GM19328 (cell line): Measurements from ENCODE around the gene ARIH1.
"Not testable (repeated sequence)": the region's sequence is repeated elsewhere in the genome, so short reads cannot be mapped to it uniquely, and the experiment has no call there.

Experiments
- ATAC-seq: cut with Tn5 transposase; IDR thresholded peaks from one replicate; pipeline ENCODE4 v1.9.1; 2021; ENCODE audit warnings: mild to moderate bottlenecking, moderate library complexity; ENCODE audit not compliant: unreplicated experiment

Gene ARIH1

DNA sequence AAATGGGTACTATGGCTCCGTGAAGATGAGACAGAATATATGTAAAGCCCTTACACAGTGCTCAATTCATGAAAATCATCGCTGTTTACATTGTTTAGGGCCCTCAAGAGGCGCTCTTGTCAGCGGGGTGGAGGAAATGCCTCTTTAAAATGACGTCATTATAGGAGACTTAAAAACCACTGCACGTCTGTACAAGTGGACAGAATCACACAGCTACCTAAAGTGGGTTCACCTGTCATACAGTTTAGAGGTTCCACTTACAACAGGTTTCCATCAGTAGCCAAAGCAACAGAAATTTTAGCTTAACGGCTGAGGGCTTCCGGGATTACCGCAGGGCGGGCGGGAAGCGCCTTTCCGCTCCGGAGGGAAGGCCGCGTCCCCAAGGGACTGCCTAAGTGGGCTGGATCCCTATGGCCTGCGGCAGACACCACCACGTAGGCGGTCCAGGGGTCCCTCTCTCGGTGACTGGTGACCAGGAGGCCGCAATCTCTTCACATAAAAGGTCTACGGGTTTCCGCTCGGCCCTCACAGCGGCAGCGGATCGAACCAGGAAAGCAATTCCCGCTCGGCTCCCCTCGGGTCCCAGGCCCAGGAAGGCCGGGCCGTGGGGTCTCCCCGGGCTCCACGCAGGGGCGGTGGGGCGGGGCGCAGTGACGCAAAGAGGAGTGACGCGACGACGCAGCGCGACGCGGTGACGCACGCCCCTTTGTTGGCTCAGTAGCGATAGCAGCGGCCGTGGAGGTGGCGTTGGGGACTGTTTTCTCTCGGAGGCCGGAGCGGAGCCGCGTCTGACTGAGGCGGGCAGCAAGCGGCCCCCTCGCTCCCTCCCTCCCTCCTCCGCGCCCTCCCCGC is at the start of gene ARIH1:
Gene ARIH1 (plus strand): TSS at position 717 of the 852 bp plus-strand sequence. CDS start 310 bp downstream, outside the sequence.
- peak; percentile 71 for ATAC-seq

DNA sequence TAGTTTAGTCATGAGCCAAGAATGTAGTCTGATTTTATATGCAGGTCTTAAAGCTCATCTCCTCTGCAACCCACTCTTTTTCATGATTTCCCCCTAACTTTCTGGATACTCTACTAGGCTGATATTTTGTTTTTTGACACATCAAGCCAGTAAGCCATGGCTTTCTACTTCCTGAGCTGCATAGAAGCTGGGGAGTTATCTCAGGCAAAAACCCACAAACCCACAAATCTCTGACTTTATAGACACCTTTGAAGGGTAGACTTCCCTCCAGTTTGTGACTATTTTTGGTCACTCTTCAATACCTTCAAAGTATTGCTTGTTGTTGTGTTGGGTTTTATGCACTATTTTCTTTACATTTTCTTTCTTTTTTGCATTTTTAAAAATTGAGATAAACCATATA is 47.4 kb upstream of the ARIH1 start:
- ATAC-seq: no peak

DNA sequence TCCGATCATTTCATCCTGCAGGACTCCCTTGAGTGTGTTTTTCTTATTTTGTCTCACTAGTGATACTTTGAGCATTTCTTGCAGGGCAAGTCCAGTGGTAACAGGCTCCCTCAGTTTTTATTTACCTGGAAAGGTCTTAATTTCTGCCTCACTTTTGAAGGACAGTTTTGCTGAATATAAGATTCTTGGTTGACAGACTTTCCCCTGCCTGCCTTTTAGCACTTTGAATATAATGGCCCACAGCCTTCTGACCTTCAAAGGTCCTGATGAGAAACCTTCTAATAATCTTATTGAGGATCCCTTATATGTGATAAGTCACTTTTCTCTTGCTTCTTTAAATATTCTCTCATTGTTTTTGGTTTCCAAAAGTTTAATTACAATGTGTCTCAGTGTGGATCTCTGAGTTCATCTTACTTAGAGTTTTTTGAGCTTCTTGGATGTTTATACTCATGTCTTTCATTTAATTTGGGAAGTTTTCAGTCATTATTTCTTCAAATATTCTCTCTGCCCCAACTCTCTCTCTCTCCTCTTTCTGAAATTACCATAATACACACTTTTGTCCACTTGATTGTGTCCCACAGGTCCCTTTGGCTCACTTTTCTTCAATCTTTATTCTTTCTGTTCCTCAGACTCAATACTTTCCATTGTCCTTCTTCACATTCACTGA is 36.3 kb upstream of the ARIH1 start:
- ATAC-seq: no peak

- not testable (repeated sequence) for ATAC-seq
Observed at GRCh38 chr15:72442848-72443247, 31.3 kb upstream of the ARIH1 start.

DNA sequence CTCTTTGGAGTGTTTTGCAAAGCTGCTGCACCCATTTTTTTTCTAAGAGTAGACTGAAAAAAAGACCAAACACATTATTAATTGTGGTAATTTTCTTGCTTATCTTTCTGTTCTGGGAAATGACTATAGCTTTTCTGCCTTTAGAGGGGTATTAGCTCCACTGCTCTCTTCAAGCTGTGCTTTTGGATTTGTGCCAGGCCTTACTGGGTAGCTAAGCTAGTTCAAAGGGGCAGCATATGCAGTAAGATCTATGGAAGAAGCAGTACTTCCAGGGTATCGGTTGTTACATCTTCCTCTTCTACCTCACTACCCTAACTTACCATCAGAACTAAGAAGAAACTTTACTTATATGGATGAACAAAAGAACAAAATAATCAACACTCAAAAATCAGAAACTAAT is 28.7 kb upstream of the ARIH1 start:
- ATAC-seq: no peak

DNA sequence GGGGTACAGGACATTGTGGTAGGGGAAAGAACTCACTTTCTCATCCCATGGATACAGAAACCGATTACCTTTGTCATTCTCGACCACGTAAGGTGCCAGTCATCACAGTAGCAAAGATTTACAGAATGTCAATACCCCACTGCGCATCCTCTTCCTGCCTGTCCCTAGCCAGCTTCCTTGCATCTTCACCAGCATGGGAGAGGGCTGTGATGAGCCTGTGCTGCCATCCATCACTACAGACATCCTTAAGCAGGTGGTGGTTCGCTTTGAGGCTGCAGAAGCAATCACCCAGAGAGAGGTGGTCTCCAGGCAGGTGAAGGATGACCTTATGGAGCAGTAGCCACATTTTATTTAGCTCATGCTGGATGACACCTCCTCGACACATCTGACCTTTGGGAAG is 23.3 kb upstream of the ARIH1 start:
- ATAC-seq: no peak

DNA sequence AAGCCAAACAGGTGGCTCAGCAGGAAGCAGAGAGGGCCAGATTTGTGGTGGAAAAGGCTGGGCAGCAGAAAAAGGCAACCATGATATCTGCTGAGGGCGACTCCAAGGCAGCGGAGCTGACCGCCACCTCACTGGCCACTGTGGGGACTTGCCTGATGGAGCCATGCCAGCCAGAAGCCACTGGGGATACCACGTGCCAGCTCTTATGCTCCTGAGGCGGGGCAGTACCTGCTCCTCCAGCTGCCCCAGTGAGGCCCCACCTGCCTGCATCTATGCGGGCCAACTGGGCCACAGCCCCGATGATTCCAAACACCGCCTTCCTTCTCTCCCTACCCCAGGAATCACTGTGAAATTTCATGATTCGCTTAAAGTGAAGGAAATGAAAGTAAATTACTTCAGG is 22.9 kb upstream of the ARIH1 start:
- no peak for ATAC-seq

- ATAC-seq: no peak
Observed at GRCh38 chr15:72456684-72457083, 17.4 kb upstream of the ARIH1 start.

DNA sequence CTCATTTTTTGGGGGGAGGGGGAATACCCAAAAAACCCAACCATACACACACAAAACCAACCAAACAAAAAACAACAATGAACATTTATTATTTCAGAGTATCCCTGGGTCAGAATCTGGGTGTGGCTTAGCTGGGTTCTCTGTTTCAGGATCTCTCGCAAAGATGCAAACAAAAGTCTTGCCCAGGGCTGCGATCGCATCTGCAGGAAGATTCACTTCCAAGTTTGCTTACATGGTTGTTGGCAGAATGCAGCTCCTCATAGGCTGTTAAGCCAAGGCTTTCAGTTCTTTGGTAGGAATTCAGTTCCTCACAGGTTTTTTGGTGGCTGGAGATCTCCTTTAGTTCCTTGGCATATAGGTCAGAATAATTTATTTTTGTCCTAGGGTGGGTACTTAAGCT is 13.7 kb upstream of the ARIH1 start:
- no peak for ATAC-seq

- ATAC-seq: no peak
Observed at GRCh38 chr15:72463702-72464101, 10.4 kb upstream of the ARIH1 start.

- ATAC-seq: no peak
Observed at GRCh38 chr15:72464251-72464650, 9.9 kb upstream of the ARIH1 start.

- no peak for ATAC-seq
Observed at GRCh38 chr15:72468103-72468502, 6.0 kb upstream of the ARIH1 start.

DNA sequence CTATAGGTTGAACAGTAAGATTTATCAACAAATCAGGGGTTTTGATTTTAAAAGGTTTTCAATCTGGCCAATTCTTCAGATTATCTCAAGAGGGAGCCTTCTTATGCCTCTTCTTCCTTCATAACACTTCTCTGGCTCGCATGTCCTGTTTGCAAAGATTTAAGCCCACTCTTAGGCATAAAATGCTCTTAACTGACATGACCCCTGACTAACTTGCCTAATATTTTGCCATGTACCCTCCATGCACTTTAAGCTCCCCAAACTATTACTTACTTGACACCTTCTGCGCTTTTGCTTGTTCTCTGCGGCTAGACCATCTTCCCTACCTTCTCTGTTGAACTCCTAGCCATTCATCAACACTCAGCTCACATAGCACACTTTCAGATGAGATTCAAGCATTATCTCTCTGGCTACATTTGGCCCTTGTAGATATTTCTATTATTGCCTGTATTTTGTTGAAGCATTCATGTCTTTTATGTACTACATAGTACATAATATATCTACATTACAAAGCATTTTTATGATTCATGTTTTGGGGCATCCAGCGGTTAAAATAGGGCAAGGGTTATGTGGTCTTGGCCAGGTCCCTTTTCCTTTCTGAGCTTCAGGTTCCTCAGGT is 1.0 kb upstream of the ARIH1 start:
- no peak for ATAC-seq

DNA sequence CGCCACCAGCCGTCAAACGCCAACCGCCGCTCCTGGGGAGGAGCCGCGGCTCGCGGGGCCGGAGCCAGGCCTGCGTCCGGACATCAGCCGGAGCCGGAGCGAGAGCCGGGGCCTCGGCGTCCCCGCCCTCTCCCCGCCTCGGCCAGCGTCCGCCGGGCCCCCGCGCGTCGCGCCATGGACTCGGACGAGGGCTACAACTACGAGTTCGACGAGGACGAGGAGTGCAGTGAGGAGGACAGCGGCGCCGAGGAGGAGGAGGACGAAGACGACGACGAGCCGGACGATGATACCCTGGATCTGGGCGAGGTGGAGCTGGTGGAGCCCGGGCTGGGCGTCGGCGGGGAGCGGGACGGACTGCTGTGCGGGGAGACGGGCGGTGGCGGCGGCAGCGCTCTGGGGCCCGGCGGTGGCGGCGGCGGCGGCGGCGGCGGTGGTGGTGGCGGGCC is 359 bp downstream of the ARIH1 start:
- peak; percentile 18 for ATAC-seq

GRCh38 chr15:72474912-72475628 is 940 bp downstream of the ARIH1 start:
- peak; percentile 46 for ATAC-seq

DNA sequence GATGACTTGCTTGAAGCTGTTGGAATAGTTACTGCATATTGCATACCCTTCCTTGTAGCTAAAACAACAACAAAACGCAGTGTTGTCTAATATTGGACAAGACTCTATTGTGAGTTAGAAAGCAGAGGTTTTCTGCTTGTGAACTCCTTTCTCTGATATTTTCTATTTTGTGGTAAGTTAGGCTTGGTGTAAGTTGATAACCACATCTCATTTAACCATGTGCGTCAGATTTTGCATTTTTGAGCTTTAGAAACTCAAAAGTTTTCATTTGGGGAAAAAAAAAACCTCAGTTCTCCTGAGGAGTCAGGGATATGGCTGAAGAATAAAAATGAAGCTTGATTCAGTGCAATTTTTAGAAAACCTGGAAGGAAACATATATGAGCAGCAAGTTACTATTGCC is 1.5 kb downstream of the ARIH1 start:
- no peak for ATAC-seq

DNA sequence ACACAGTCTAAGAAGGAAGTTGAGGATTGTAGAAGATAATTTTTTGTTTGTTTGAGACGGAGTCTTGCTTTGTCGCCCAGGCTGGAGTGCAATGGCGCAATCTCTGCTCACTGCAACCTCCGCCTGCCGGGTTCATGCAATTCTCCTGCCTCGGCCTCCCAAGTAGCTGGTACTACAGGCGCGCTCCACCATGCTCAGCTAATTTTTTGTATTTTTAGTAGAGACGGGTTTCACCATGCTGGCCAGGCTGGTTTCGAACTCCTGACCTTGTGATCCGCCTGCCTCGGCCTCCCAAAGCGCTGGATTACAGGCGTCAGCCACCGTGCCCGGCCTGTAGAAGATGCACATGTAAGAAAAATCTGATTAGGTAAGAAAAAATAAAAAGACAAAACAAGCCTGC is 2.2 kb downstream of the ARIH1 start:
- ATAC-seq: not testable (repeated sequence)

DNA sequence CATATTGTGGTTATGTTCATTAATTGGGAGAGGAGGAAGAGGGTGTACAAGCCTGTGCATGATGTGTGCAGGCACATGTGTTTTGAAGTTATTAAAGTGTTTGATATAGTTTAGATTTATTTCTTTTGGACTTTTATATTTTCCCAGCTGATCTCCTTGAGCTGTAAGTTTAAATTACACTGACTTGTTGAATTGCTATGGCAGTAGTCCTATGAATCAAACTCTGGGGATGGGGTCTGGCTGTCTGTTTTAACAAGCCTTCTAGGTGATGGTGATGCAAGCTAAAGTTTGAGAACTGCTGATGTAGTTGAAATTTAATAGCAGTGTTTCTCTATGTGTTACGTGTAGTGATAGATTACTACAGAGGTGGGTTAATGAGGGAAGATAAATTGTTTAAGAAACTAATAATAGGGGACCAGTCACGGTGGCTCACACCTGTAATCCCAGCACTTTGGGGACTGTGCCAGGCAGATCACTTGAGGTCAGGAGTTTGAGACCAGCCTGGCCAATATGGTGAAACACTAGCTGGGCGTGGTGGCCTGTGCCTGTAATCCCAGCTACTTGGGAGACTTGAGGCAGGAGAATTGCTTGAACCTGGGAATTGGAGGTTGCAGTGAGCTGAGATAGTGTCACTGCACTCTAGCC is 7.0 kb downstream of the ARIH1 start:
- no peak for ATAC-seq

DNA sequence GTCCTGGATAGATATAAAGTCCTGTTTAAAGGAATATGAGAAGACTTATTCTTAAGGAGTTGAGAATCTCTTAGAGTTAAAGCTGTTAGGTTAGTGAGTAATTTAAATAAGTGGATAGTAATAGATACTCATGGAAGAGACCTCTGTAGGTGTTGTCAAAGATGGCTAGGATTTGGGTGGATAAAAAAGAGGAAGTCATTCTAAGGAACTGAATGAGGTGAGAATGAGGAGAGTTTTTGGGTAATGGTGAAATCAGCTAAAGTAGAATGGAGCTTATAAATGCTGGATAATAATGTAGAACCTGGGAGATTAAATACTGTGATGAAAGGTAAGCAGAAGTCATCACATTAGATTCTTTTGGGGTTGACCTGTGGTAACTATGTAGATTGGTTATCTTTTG is 8.1 kb downstream of the ARIH1 start:
- no peak for ATAC-seq

- ATAC-seq: no peak
Observed at GRCh38 chr15:72483279-72483678, 9.1 kb downstream of the ARIH1 start.

GRCh38 chr15:72486144-72486543 is 12.0 kb downstream of the ARIH1 start:
- ATAC-seq: no peak
